Measurements from ENCODE around the gene RERE.

RERE gene

GRCh38 chr1:8354038-8354437 is 463.4 kb downstream of the RERE start:
- CTCF ChIA-PET: no interaction called here
- TF ChIP-seq, protein P1, sequence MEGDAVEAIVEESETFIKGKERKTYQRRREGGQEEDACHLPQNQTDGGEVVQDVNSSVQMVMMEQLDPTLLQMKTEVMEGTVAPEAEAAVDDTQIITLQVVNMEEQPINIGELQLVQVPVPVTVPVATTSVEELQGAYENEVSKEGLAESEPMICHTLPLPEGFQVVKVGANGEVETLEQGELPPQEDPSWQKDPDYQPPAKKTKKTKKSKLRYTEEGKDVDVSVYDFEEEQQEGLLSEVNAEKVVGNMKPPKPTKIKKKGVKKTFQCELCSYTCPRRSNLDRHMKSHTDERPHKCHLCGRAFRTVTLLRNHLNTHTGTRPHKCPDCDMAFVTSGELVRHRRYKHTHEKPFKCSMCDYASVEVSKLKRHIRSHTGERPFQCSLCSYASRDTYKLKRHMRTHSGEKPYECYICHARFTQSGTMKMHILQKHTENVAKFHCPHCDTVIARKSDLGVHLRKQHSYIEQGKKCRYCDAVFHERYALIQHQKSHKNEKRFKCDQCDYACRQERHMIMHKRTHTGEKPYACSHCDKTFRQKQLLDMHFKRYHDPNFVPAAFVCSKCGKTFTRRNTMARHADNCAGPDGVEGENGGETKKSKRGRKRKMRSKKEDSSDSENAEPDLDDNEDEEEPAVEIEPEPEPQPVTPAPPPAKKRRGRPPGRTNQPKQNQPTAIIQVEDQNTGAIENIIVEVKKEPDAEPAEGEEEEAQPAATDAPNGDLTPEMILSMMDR (IDR thresholded peaks at IDR 0.05; ENCODE audit: insufficient read depth, low read length, missing control alignments): no peak

GRCh38 chr1:8352886-8353785 is 464.3 kb downstream of the RERE start:
- ChIA-PET CTCF (interaction anchor here (1.0 to 8.8 kb wide), 6 partner anchors 9 to 386 kb away, joined by 3 to 248 read pairs (median 63); no protein-coding TSS in a partner anchor), POLR2A (no interaction called here)
- no peak for DNase-seq (ENCODE audit: low read depth, low spot score)
- TF ChIP-seq, protein P1 (IDR thresholded peaks at IDR 0.05; ENCODE audit: insufficient read depth, low read length, missing control alignments): no peak
- H3K4me3 ChIP-seq (ENCODE audit: low read depth, low read length): no peak overlapping the region

More at GRCh38 chr1:8354038-8354437, 463.4 kb downstream of the RERE start:
- DNase-seq (ENCODE audit: low read depth, low spot score): no peak
- no peak overlapping the region for H3K4me3 ChIP-seq (ENCODE audit: low read depth, low read length)
- POLR2A ChIA-PET: no interaction called here

DNA sequence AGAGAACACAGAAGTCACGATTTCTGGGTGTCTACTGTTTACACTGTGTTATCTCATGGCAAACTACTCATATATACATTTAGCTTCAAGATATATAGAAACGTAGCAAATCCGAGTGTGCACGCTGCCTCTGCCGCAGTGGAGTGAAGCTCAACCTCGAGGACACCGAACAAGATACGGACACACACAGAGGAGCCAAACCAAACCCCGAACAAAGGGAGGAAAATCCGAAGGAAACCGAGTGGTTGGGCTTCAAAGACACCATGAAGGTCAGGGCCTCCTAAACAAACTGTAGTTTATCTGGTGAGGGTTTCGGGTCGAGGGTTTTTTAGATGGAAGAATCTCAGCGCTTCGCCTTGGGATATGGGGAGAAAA is 465.0 kb downstream of the RERE start:
- POLR2A ChIA-PET: no interaction called here
- no peak overlapping the region for H3K4me3 ChIP-seq (ENCODE audit: low read depth, low read length)
- DNase-seq (ENCODE audit: low read depth, low spot score): no peak
- CTCF ChIA-PET: interaction anchor here (0.7 to 8.8 kb wide), 8 partner anchors 10 to 386 kb away, joined by 3 to 248 read pairs (median 4); partner anchors contain the start of gene SLC45A1
- TF ChIP-seq, protein P1 (IDR thresholded peaks at IDR 0.05; ENCODE audit: insufficient read depth, low read length, missing control alignments): no peak

GRCh38 chr1:8351693-8352470 is 465.6 kb downstream of the RERE start:
- ChIA-PET POLR2A (no interaction called here), CTCF (interaction anchor here (0.7 to 8.8 kb wide), 11 partner anchors 9 to 385 kb away, joined by 3 to 248 read pairs (median 4); partner anchors contain the start of gene SLC45A1)
- DNase-seq (ENCODE audit: low read depth, low spot score): no peak
- H3K4me3 ChIP-seq (ENCODE audit: low read depth, low read length): no peak overlapping the region
- TF ChIP-seq, protein P1 (IDR thresholded peaks at IDR 0.05; ENCODE audit: insufficient read depth, low read length, missing control alignments): peak; percentile 74

- ChIA-PET CTCF (interaction anchor here (0.6 to 8.8 kb wide), 18 partner anchors 9 to 686 kb away, joined by 3 to 248 read pairs (median 4); no protein-coding TSS in a partner anchor), POLR2A (interaction anchor here (0.6 kb wide), 1 partner anchor 378 kb away, joined by 3 read pairs; no protein-coding TSS in a partner anchor)
- TF ChIP-seq, protein P1 (IDR thresholded peaks at IDR 0.05; ENCODE audit: insufficient read depth, low read length, missing control alignments): no peak
- DNase-seq (ENCODE audit: low read depth, low spot score): no peak
- no peak overlapping the region for H3K4me3 ChIP-seq (ENCODE audit: low read depth, low read length)
Measured at GRCh38 chr1:8350914-8351684, 466.3 kb downstream of the RERE start.

All from AG04449 (cell line).